ENCODE results near the gene CENPB.

Gene CENPB

GRCh38 chr20:3788685-3789155, 2.2 kb upstream of the CENPB start:
- H3K4me3 ChIP-seq (replicated peaks; ENCODE audit: insufficient read depth, low read length): no peak overlapping the region
- no peak overlapping the region for H3K27ac ChIP-seq (replicated peaks)
- TF ChIP-seq POLR2AphosphoS5 (IDR thresholded peaks at IDR 0.05; ENCODE audit: low read depth) (no peak), GABPA (IDR thresholded peaks at IDR 0.05; ENCODE audit: low read depth) (no peak), CTCF (IDR thresholded peaks at IDR 0.05; ENCODE audit: insufficient read depth, low read length) (no peak), SPI1 (IDR thresholded peaks at IDR 0.05; ENCODE audit: borderline replicate concordance, low read depth) (no peak)
- TF ChIP-seq, protein P1, sequence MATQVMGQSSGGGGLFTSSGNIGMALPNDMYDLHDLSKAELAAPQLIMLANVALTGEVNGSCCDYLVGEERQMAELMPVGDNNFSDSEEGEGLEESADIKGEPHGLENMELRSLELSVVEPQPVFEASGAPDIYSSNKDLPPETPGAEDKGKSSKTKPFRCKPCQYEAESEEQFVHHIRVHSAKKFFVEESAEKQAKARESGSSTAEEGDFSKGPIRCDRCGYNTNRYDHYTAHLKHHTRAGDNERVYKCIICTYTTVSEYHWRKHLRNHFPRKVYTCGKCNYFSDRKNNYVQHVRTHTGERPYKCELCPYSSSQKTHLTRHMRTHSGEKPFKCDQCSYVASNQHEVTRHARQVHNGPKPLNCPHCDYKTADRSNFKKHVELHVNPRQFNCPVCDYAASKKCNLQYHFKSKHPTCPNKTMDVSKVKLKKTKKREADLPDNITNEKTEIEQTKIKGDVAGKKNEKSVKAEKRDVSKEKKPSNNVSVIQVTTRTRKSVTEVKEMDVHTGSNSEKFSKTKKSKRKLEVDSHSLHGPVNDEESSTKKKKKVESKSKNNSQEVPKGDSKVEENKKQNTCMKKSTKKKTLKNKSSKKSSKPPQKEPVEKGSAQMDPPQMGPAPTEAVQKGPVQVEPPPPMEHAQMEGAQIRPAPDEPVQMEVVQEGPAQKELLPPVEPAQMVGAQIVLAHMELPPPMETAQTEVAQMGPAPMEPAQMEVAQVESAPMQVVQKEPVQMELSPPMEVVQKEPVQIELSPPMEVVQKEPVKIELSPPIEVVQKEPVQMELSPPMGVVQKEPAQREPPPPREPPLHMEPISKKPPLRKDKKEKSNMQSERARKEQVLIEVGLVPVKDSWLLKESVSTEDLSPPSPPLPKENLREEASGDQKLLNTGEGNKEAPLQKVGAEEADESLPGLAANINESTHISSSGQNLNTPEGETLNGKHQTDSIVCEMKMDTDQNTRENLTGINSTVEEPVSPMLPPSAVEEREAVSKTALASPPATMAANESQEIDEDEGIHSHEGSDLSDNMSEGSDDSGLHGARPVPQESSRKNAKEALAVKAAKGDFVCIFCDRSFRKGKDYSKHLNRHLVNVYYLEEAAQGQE (IDR thresholded peaks at IDR 0.05; ENCODE audit: insufficient replicate concordance, low read depth): no peak
- no peak for DNase-seq (ENCODE audit: low read depth in 1 of 2, low spot score in 1 of 2)
- H3K27me3 ChIP-seq (ENCODE audit: insufficient read depth, poor library complexity, severe bottlenecking): no peaks in the 10 kb centered on the region

GRCh38 chr20:3787324-3788014, 929 bp upstream of the CENPB start:
- H3K4me3 ChIP-seq (replicated peaks; ENCODE audit: insufficient read depth, low read length): peak overlapping the region; percentile 34
- TF ChIP-seq, protein P1 (IDR thresholded peaks at IDR 0.05; ENCODE audit: insufficient replicate concordance, low read depth): peak; percentile 82
- TF ChIP-seq SPI1 (IDR thresholded peaks at IDR 0.05; ENCODE audit: borderline replicate concordance, low read depth) (no peak), GABPA (IDR thresholded peaks at IDR 0.05; ENCODE audit: low read depth) (no peak), POLR2AphosphoS5 (IDR thresholded peaks at IDR 0.05; ENCODE audit: low read depth) (no peak), CTCF (IDR thresholded peaks at IDR 0.05; ENCODE audit: insufficient read depth, low read length) (no peak)
- no peaks in the 10 kb centered on the region for H3K27me3 ChIP-seq (ENCODE audit: insufficient read depth, poor library complexity, severe bottlenecking)
- no peak overlapping the region for H3K27ac ChIP-seq (replicated peaks)
- no peak for DNase-seq (ENCODE audit: low read depth in 1 of 2, low spot score in 1 of 2)

DNA sequence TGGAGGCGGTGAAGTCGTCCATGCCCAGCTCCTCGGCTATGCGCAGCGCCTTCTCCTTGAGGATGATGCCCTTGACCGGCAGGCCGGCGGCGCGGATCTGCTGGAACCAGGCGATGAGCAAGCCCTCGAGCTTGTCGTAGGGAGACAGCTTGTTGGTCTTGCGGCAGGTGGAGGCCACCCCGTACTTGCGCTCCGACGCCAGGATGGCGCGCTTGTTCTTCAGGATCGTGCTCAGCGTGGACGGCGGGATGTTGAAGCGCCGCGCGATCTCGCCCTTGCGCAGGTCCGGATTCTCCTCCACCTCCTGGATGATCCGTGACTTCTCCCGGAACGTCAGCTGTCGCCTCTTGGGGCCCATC, 435 bp downstream of the CENPB start:
- Histone ChIP-seq H3K4me3 (replicated peaks; ENCODE audit: insufficient read depth, low read length) (peak overlapping the region; percentile 46), H3K27me3 (ENCODE audit: insufficient read depth, poor library complexity, severe bottlenecking) (no peaks in the 10 kb centered on the region), H3K27ac (replicated peaks) (no peak overlapping the region; the same call in 1 of the 2 replicates)
- DNase-seq (ENCODE audit: low read depth in 1 of 2, low spot score in 1 of 2): no peak
- no peak for TF ChIP-seq POLR2AphosphoS5 (IDR thresholded peaks at IDR 0.05; ENCODE audit: low read depth)
- TF ChIP-seq SPI1 (IDR thresholded peaks at IDR 0.05; ENCODE audit: borderline replicate concordance, low read depth): no peak
- no peak for TF ChIP-seq GABPA (IDR thresholded peaks at IDR 0.05; ENCODE audit: low read depth)
- no peak for TF ChIP-seq CTCF (IDR thresholded peaks at IDR 0.05; ENCODE audit: insufficient read depth, low read length)
- TF ChIP-seq, protein P1 (IDR thresholded peaks at IDR 0.05; ENCODE audit: insufficient replicate concordance, low read depth): no peak

Data from HL-60 (cell line).